A549 (cell line): ENCODE data around the gene CNKSR2. TPM values are rescaled to one million over a fixed set of nuclear protein-coding genes. Genes with fewer than 3 reads are reported as not detected.

Source experiments
- ATAC-seq, 2 experiments: fragments of 200-7000 bp in 1 of 2; fragments of >200 bp in 1 of 2; cut with Nextera tagmentation in 1 of 2; cut with Tn5 transposase in 1 of 2; 3 replicates each; pipeline versions ENCODE4 v1.8.0 to v1.9.1; 2018 to 2020; ENCODE audit warnings: mild to moderate bottlenecking in 1 of 2, moderate library complexity in 1 of 2
- CTCF ChIA-PET: fragments of 300-600 bp; sonication (Branson Sonifier 250); formaldehyde crosslinking; extraction: SDS; loops from one replicate; lab custom pipeline; 2021; ENCODE audit warnings: antibody characterized with exemption, inconsistent platforms; lab: Yijun Ruan, JAX
- POLR2A ChIA-PET: fragments of 350-600 bp; formaldehyde crosslinking; extraction: SDS; loops from one replicate; lab custom pipeline; 2021; ENCODE audit warnings: antibody characterized with exemption, inconsistent platforms; lab: Yijun Ruan, JAX
- DNase-seq, 2 experiments: peaks; one replicate each; pipeline versions ENCODE4 v3.0.0 to v3.0.0-alpha.2; 2011 to 2016; ENCODE audit warnings: low read depth in 1 of 2, low spot score in 1 of 2
- FAIRE-seq: peaks from 2 replicates; lab custom pipeline; 2011; peaks lifted over from hg19 to GRCh38; lab: Jason Lieb, UNC
- H3K27ac ChIP-seq, 2 experiments: fragments of >200 bp; sonication (Bioruptor Twin); formaldehyde crosslinking; 3 replicates each; pipeline ENCODE4 v1.5.1; 2016 to 2017
- H3K4me1 ChIP-seq: fragments of >200 bp; sonication (Bioruptor Twin); formaldehyde crosslinking; 3 replicates; pipeline ENCODE4 v1.6.1; 2016
- H3K4me2 ChIP-seq: fragments of >200 bp; sonication (Bioruptor Twin); formaldehyde crosslinking; 3 replicates; pipeline ENCODE4 v1.6.1; 2016
- H3K4me3 ChIP-seq: fragments of >200 bp; sonication (Bioruptor Twin); formaldehyde crosslinking; 3 replicates; pipeline ENCODE4 v1.5.1; 2016
- H3K9me3 ChIP-seq: fragments of >200 bp; sonication (Bioruptor Twin); formaldehyde crosslinking; 3 replicates; pipeline ENCODE4 v1.6.1; 2016
- BHLHE40 ChIP-seq: IDR thresholded peaks from 2 replicates; pipeline ENCODE4 v1.6.1; 2012; ENCODE audit warnings: low read depth, low read length, inconsistent platforms
- CEBPB ChIP-seq, 2 experiments: fragments of >200 bp in 1 of 2; sonication (Bioruptor Twin) in 1 of 2; formaldehyde crosslinking in 1 of 2; IDR thresholded peaks; 2 replicates each; pipeline ENCODE4 v1.6.1; 2012 to 2016
- GATA3 ChIP-seq: IDR thresholded peaks from 2 replicates; pipeline ENCODE4 v1.6.1; 2012; ENCODE audit warnings: borderline replicate concordance
- KDM5A ChIP-seq: fragments of 200-600 bp; sonication (generic); IDR thresholded peaks from 2 replicates; pipeline ENCODE4 v1.6.1; 2016; ENCODE audit warnings: antibody characterized with exemption, mild to moderate bottlenecking
- MYC ChIP-seq: IDR thresholded peaks from 2 replicates; pipeline ENCODE4 v1.6.1; 2012; ENCODE audit warnings: mild to moderate bottlenecking, inconsistent platforms, low read length, improper control_type of control experiment, borderline replicate concordance
- NFE2L2 ChIP-seq: fragments of 150-350 bp; conservative IDR thresholded peaks from 2 replicates; pipeline ENCODE4 v1.6.1; 2014; ENCODE audit warnings: low read length
- NR3C1 ChIP-seq: fragments of >200 bp; sonication (Bioruptor Twin); formaldehyde crosslinking; IDR thresholded peaks from 3 replicates; pipeline ENCODE4 v1.6.1; 2017
- PHF8 ChIP-seq: fragments of 200-600 bp; sonication (generic); IDR thresholded peaks from 2 replicates; pipeline ENCODE4 v1.6.1; 2016; ENCODE audit warnings: low read depth, mild to moderate bottlenecking, antibody characterized with exemption, moderate library complexity, borderline replicate concordance
- POLR2A ChIP-seq: IDR thresholded peaks from 2 replicates; pipeline ENCODE4 v1.6.1; 2012; ENCODE audit warnings: mild to moderate bottlenecking, low read length
- POLR2AphosphoS2 ChIP-seq: conservative IDR thresholded peaks from 2 replicates; pipeline ENCODE4 v1.6.1; 2012; ENCODE audit warnings: low read length, improper control_type of control experiment, inconsistent platforms
- RARB ChIP-seq: fragments of 250-450 bp; sonication (Bioruptor Pico); IDR thresholded peaks from 2 replicates; pipeline ENCODE4 v1.8.0; 2021; ENCODE audit warnings: mild to moderate bottlenecking, moderate library complexity
- RNF2 ChIP-seq: fragments of 200-600 bp; sonication (generic); IDR thresholded peaks from 2 replicates; pipeline ENCODE4 v1.6.1; 2016; ENCODE audit warnings: low read depth, mild to moderate bottlenecking, antibody characterized with exemption, moderate library complexity, borderline replicate concordance
- SMC3 ChIP-seq: fragments of >200 bp; sonication (Bioruptor Twin); formaldehyde crosslinking; IDR thresholded peaks from 3 replicates; pipeline ENCODE4 v1.6.1; 2018; ENCODE audit warnings: inconsistent platforms
- SREBF2 ChIP-seq: fragments of 450-650 bp; IDR thresholded peaks from 2 replicates; pipeline ENCODE4 v1.6.1; 2014; ENCODE audit warnings: mild to moderate bottlenecking, moderate library complexity
- TFCP2L1 ChIP-seq: fragments of 250-450 bp; sonication (Bioruptor Pico); IDR thresholded peaks from 2 replicates; pipeline ENCODE4 v1.5.0; 2021; ENCODE audit warnings: mild to moderate bottlenecking
- TP53 ChIP-seq: fragments of 250-450 bp; sonication (Bioruptor Pico); IDR thresholded peaks from 2 replicates; pipeline ENCODE4 v1.5.0; 2021; ENCODE audit warnings: mild to moderate bottlenecking, moderate library complexity
- ZC3H11A ChIP-seq: fragments of 450-650 bp; IDR thresholded peaks from 2 replicates; pipeline ENCODE4 v1.6.1; 2014; ENCODE audit warnings: antibody characterized with exemption, mild to moderate bottlenecking
- WGBS: methylation state at CpG from one replicate; pipeline ENCODE4 v1.1.6; 2017; ENCODE audit errors: missing lambda C conversion rate; 5-methylcytosine and 5-hydroxymethylcytosine counted together
- polyA plus RNA-seq, 4 experiments: library from polyadenylated mRNA; depleted of rRNA in 3 of 4; stranded (reverse); fragments of >200 nt; fragmentation: RNase III in 1 of 4; extraction: RNeasy Plus Mini Kit Qiagen cat#74134 plus additional on column Dnase treatment in 1 of 4; gene quantifications; 2 replicates in 3 of 4; 3 replicates in 1 of 4; pipeline ENCODE4 v1.2.3, GENCODE V29; 2011 to 2017
- TF ChIP-seq, protein P1 (sequence below): fragments of 450-650 bp; IDR thresholded peaks from 2 replicates; pipeline ENCODE4 v1.6.1; 2014; ENCODE audit warnings: antibody characterized with exemption
- TF ChIP-seq, protein P2 (sequence below): fragments of >200 bp; sonication (Bioruptor Twin); formaldehyde crosslinking; IDR thresholded peaks from 2 replicates; pipeline ENCODE4 v1.6.1; 2016
- TF ChIP-seq, protein P3 (sequence below): fragments of 200-600 bp; sonication (generic); IDR thresholded peaks from 2 replicates; pipeline ENCODE4 v1.6.1; 2016; ENCODE audit warnings: antibody characterized with exemption, mild to moderate bottlenecking, moderate library complexity
- TF ChIP-seq, protein P4 (sequence below): IDR thresholded peaks from 2 replicates; pipeline ENCODE4 v1.6.1; 2012

CNKSR2 gene
- polyA plus RNA-seq, 2 of the 4 experiments (the other 2 are of a cell fraction), result 5.8 to 11.4 TPM

- POLR2A ChIA-PET, result no interaction called here
- Histone ChIP-seq H3K9me3 (no peaks in the 10 kb centered on the region), H3K4me2 (no peak overlapping the region), H3K4me1 (peaks cover 13% of the 10 kb centered on the region; the same call in 2 of the 3 replicates), H3K27ac (no peak overlapping the region), H3K4me3 (no peak overlapping the region)
- DNase-seq (peak in 1 of 2 experiments; percentile 22), FAIRE-seq (peak; percentile 28), ATAC-seq (no peak)
- TF ChIP-seq CEBPB (IDR thresholded peaks at IDR 0.05) (no peak), SREBF2 (no peak), POLR2AphosphoS2 (no peak), NR3C1 (no peak), RARB (CRISPR knock-in tag) (no peak), BHLHE40 (no peak), SMC3 (no peak), KDM5A (no peak), MYC (no peak), PHF8 (no peak), TFCP2L1 (CRISPR knock-in tag) (no peak)
- TF ChIP-seq, protein P1, sequence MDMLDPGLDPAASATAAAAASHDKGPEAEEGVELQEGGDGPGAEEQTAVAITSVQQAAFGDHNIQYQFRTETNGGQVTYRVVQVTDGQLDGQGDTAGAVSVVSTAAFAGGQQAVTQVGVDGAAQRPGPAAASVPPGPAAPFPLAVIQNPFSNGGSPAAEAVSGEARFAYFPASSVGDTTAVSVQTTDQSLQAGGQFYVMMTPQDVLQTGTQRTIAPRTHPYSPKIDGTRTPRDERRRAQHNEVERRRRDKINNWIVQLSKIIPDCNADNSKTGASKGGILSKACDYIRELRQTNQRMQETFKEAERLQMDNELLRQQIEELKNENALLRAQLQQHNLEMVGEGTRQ, result no peak
- TF ChIP-seq, protein P2, sequence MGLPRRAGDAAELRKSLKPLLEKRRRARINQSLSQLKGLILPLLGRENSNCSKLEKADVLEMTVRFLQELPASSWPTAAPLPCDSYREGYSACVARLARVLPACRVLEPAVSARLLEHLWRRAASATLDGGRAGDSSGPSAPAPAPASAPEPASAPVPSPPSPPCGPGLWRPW, result no peak
- TF ChIP-seq, protein P3, sequence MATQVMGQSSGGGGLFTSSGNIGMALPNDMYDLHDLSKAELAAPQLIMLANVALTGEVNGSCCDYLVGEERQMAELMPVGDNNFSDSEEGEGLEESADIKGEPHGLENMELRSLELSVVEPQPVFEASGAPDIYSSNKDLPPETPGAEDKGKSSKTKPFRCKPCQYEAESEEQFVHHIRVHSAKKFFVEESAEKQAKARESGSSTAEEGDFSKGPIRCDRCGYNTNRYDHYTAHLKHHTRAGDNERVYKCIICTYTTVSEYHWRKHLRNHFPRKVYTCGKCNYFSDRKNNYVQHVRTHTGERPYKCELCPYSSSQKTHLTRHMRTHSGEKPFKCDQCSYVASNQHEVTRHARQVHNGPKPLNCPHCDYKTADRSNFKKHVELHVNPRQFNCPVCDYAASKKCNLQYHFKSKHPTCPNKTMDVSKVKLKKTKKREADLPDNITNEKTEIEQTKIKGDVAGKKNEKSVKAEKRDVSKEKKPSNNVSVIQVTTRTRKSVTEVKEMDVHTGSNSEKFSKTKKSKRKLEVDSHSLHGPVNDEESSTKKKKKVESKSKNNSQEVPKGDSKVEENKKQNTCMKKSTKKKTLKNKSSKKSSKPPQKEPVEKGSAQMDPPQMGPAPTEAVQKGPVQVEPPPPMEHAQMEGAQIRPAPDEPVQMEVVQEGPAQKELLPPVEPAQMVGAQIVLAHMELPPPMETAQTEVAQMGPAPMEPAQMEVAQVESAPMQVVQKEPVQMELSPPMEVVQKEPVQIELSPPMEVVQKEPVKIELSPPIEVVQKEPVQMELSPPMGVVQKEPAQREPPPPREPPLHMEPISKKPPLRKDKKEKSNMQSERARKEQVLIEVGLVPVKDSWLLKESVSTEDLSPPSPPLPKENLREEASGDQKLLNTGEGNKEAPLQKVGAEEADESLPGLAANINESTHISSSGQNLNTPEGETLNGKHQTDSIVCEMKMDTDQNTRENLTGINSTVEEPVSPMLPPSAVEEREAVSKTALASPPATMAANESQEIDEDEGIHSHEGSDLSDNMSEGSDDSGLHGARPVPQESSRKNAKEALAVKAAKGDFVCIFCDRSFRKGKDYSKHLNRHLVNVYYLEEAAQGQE, result no peak
- TF ChIP-seq, protein P4, sequence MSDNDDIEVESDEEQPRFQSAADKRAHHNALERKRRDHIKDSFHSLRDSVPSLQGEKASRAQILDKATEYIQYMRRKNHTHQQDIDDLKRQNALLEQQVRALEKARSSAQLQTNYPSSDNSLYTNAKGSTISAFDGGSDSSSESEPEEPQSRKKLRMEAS, result no peak
- CTCF ChIA-PET, result interaction anchor here (1.0 to 2.8 kb wide), 2 partner anchors 7 to 958 kb away, joined by 4 to 9 read pairs; no protein-coding TSS in a partner anchor
- WGBS, result 50% methylated on average over 1 of the region's 1 CpG
These were observed 113.6 kb downstream of the CNKSR2 start for GRCh38 chrX:21487832-21488231.

- FAIRE-seq, result no peak
- Histone ChIP-seq H3K9me3 (no peaks in the 10 kb centered on the region), H3K27ac (no peak overlapping the region), H3K4me2 (no peak overlapping the region), H3K4me1 (peaks cover 18% of the 10 kb centered on the region), H3K4me3 (no peak overlapping the region)
- DNase-seq, result no peak
- TF ChIP-seq SREBF2, result no peak
- TF ChIP-seq NFE2L2, result no peak
- TF ChIP-seq POLR2A, result no peak
- no peak for TF ChIP-seq TP53 (CRISPR knock-in tag)
- no peak for TF ChIP-seq TFCP2L1 (CRISPR knock-in tag)
- no peak for TF ChIP-seq ZC3H11A
- TF ChIP-seq GATA3, result no peak
- TF ChIP-seq CEBPB (IDR thresholded peaks at IDR 0.05), result no peak
- TF ChIP-seq RNF2, result no peak
- TF ChIP-seq RARB (CRISPR knock-in tag), result no peak
- POLR2A ChIA-PET, result no interaction called here
- 41% methylated on average over 4 of the region's 4 CpGs for WGBS
- no peak for ATAC-seq
- CTCF ChIA-PET, result interaction anchor here (2.8 kb wide), 1 partner anchor 10 kb away, joined by 9 read pairs; no protein-coding TSS in a partner anchor
These were observed 116.1 kb downstream of the CNKSR2 start for GRCh38 chrX:21490341-21490740.
